ENCODE measurements around the gene RABL6.

Gene RABL6

GRCh38 chr9:136885950-136886578 is 78.3 kb downstream of the RABL6 start, which contains the start of gene TRAF2:
TSS of gene TRAF2 (plus strand) at chr9:136886516. CDS start at chr9:136898741, 12,225 bp downstream.
- DNase-seq = peak; percentile 96

GRCh38 chr9:136886610-136887597 is 79.2 kb downstream of the RABL6 start:
- DNase-seq = peak; percentile 24

GRCh38 chr9:136888454-136888853 is 80.7 kb downstream of the RABL6 start:
- no peak for DNase-seq

- no peak for DNase-seq
Measured at GRCh38 chr9:136889858-136890257, 82.1 kb downstream of the RABL6 start.

GRCh38 chr9:136890661-136891060 is 82.9 kb downstream of the RABL6 start:
- DNase-seq = no peak

Data from activated CD4-positive, alpha-beta T cell treated with anti-CD3 and anti-CD28 coated beads, Interleukin-2, amount 50 U/mL, for 1 hour (primary cell).